Lower lobe of right lung (tissue), 2 donors: Measurements from ENCODE around the gene EPN2. TPM values are rescaled to one million over a fixed set of nuclear protein-coding genes. Genes with fewer than 3 reads are reported as not detected.

ENCODE experiments used
- ATAC-seq, 2 donors: fragments of 200-7000 bp; cut with Tn5 transposase; one replicate each; pipeline ENCODE4 v1.9.1; 2020 to 2022; ENCODE audit warnings: mild to moderate bottlenecking in 2 of 2, moderate library complexity in 2 of 2
- DNase-seq: peaks from one replicate; pipeline ENCODE4 v3.0.0-alpha.2; 2020
- H3K27ac ChIP-seq: fragments of 200-600 bp; one replicate; pipeline ENCODE4 v1.8.0; 2022
- H3K27me3 ChIP-seq: fragments of 200-600 bp; one replicate; pipeline ENCODE4 v1.8.0; 2022; ENCODE audit warnings: low read depth
- H3K36me3 ChIP-seq: fragments of 200-600 bp; one replicate; pipeline ENCODE4 v1.8.0; 2022; ENCODE audit warnings: mild to moderate bottlenecking
- H3K4me1 ChIP-seq: fragments of 200-600 bp; one replicate; pipeline ENCODE4 v1.8.0; 2022
- H3K4me3 ChIP-seq: fragments of 200-600 bp; one replicate; pipeline ENCODE4 v1.8.0; 2022; ENCODE audit warnings: mild to moderate bottlenecking
- H3K9me3 ChIP-seq: fragments of 200-600 bp; one replicate; pipeline ENCODE4 v1.8.0; 2022
- intact Hi-C: fragments of 100-400 bp; cut with DNase I; formaldehyde crosslinking; loops from one replicate; pipeline ENCODE4 v1.11.0; 2022
- total RNA-seq: library from RNA; stranded (reverse); fragmentation: NEBNext Ultra II Directional; extraction: Animal tissue kit (Norgen Biotek cat#: 25700); gene quantifications from one replicate; pipeline ENCODE4 v1.2.1, GENCODE V29; 2021
- TF ChIP-seq, protein P1 (sequence below): fragments of 200-600 bp; IDR thresholded peaks from one replicate; pipeline ENCODE4 v1.8.0; 2022; ENCODE audit warnings: antibody characterized with exemption, mild to moderate bottlenecking
- donor health status: DM: no; HTN: yes; CAD: no; lungs with severe emphysema.

Gene EPN2
- total RNA-seq, 1 donor from 2014 or later, result 66.2 TPM

DNA sequence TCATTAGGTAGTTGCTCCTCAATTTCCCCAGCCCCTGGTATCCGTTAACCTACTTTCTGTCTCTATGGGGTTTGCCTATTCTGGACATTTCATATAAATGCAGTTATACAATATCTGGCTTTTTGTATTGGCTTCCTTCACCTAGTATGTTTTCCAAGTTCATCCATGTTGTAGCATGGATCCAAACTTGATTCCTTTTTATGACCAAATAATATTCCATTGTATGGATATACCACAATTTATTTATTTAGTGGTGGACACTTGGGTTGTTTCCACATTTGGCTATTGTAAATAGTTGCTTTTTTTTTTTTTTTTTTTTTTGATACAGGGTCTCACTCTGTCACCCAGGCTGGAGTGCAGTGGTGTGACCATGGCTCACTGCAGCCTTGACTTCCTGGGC lies 15.9 kb downstream of the EPN2 start:
- no peak for ATAC-seq
- H3K4me1 ChIP-seq, result peaks cover 45% of the 10 kb centered on the region
- DNase-seq, result no peak
- intact Hi-C loops, result no loop called here
- no peak overlapping the region for H3K27ac ChIP-seq
- H3K36me3 ChIP-seq, result no peaks in the 10 kb centered on the region
- TF ChIP-seq, protein P1, sequence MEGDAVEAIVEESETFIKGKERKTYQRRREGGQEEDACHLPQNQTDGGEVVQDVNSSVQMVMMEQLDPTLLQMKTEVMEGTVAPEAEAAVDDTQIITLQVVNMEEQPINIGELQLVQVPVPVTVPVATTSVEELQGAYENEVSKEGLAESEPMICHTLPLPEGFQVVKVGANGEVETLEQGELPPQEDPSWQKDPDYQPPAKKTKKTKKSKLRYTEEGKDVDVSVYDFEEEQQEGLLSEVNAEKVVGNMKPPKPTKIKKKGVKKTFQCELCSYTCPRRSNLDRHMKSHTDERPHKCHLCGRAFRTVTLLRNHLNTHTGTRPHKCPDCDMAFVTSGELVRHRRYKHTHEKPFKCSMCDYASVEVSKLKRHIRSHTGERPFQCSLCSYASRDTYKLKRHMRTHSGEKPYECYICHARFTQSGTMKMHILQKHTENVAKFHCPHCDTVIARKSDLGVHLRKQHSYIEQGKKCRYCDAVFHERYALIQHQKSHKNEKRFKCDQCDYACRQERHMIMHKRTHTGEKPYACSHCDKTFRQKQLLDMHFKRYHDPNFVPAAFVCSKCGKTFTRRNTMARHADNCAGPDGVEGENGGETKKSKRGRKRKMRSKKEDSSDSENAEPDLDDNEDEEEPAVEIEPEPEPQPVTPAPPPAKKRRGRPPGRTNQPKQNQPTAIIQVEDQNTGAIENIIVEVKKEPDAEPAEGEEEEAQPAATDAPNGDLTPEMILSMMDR, result no peak
- no peaks in the 10 kb centered on the region for H3K9me3 ChIP-seq
- H3K27me3 ChIP-seq, result no peaks in the 10 kb centered on the region
- H3K4me3 ChIP-seq, result no peak overlapping the region

DNA sequence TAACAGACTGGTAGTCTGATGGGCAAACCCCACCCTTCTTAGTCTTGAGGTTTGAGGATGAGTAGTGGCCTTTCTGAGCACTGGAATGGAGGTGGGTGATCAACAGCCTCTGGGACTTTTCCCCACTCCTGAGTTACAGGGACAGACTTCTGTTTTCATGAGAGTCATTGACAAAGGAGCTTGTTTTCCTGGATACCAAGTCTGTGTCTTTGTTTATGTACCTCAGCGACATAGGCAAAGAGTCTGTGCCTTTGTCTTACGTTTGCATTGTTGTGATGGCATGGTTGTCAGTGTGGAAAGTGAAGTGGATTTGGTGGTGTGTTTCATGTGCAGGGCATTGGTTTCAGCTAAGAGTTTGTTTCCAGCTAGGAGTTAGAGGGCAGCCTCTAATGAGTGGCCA lies 17.5 kb downstream of the EPN2 start:
- TF ChIP-seq, protein P1, result no peak
- DNase-seq (no peak), ATAC-seq (peak in 1 of 2 donors; percentile 12)
- H3K9me3 ChIP-seq, result no peaks in the 10 kb centered on the region
- intact Hi-C loops, result no loop called here
- peaks cover 30% of the 10 kb centered on the region for H3K4me1 ChIP-seq
- no peaks in the 10 kb centered on the region for H3K27me3 ChIP-seq
- H3K4me3 ChIP-seq, result no peak overlapping the region
- H3K36me3 ChIP-seq, result no peaks in the 10 kb centered on the region
- peak overlapping the region; percentile 24 for H3K27ac ChIP-seq

DNA sequence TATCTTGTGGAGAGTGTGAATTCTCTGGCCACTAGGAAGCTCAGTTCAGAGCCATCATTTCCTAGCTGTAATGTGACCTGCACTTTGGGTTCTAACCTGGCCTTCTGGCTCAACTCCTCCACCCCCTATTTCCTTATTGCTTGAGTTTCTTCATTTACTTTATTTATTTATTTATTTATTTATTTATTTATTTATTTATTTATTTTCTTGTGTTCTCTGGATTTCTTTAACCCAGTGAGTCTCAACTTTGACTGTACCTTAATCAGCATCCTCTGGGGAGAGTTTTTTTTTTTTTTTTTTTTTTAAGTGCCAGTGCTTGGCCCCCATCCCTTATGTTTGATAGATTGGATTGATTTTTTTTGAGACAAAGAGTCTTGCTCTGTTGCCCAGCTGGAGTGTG lies 18.1 kb downstream of the EPN2 start:
- no peaks in the 10 kb centered on the region for H3K9me3 ChIP-seq
- no peak for DNase-seq
- ATAC-seq, result no peak
- H3K4me3 ChIP-seq, result no peak overlapping the region
- no peaks in the 10 kb centered on the region for H3K36me3 ChIP-seq
- TF ChIP-seq, protein P1, result no peak
- peak overlapping the region; percentile 24 for H3K27ac ChIP-seq
- peaks cover 29% of the 10 kb centered on the region for H3K4me1 ChIP-seq
- no peaks in the 10 kb centered on the region for H3K27me3 ChIP-seq
- intact Hi-C loops, result no loop called here

DNA sequence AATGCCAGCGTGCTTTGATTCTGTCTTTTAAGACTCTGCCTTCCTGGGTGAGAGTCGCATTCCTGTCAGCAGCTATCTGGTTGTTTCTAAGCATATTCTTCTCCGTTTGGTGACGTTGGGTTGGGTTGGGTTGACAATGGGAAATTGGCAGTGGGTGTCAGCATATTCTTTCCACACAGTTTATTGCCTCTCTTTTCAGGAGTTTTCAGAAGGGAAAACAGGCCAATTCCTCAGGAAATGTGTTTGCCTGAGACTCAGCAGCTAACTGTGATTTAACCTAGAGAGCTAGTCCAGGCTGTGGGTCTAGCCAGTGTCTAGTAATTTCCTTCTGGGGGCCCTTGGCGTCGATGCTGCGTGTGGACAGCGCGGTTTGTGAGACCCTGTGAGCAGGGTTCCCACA lies 21.2 kb downstream of the EPN2 start:
- no peaks in the 10 kb centered on the region for H3K9me3 ChIP-seq
- TF ChIP-seq, protein P1, result no peak
- no peaks in the 10 kb centered on the region for H3K36me3 ChIP-seq
- H3K4me3 ChIP-seq, result no peak overlapping the region
- intact Hi-C loops, result no loop called here
- ATAC-seq, result no peak
- H3K27ac ChIP-seq, result no peak overlapping the region
- DNase-seq, result no peak
- H3K27me3 ChIP-seq, result no peaks in the 10 kb centered on the region
- peaks cover 46% of the 10 kb centered on the region for H3K4me1 ChIP-seq

DNA sequence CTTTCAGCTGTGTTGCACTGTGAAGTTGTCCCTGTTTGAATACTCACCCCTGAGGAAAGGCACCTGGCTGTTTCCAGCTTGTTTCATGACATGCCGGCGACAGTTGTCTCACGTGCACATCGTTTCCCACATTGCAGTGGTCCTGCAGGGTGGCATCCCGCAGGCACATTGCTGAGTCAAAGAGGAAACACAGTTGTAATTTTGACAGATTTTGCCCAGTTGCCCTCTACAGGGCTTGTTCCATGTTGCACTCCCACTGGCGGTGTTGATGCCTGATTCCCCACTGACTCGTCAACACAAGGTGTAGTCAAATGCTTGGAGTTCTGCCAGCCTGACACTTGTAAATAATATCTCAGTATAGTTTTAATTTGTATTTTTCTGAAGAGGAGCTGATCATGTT lies 23.8 kb downstream of the EPN2 start:
- Histone ChIP-seq H3K36me3 (no peaks in the 10 kb centered on the region), H3K9me3 (no peaks in the 10 kb centered on the region), H3K4me1 (peaks cover 61% of the 10 kb centered on the region), H3K27me3 (no peaks in the 10 kb centered on the region), H3K27ac (no peak overlapping the region), H3K4me3 (no peak overlapping the region)
- DNase-seq (no peak), ATAC-seq (no peak)
- intact Hi-C loops, result no loop called here
- TF ChIP-seq, protein P1, result no peak

DNA sequence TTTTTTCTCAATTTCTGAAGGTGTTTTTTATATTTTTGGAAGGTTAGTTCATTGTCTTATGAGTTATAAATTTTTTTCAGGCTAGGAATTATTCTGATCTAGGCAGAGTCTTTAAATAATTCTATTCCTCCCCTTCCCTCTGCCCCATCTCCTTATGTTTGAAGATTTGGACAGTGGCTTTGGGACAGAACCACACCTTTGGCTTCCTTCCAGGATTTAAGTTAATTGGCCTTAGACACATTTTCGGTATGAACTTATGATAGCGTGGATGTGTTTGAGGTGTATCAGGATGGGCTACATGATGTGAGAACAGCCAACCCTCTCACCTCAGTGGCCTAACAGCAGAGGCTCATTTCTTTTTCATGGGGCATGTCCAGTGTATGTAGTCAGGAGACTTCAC lies 24.3 kb downstream of the EPN2 start:
- Histone ChIP-seq H3K9me3 (no peaks in the 10 kb centered on the region), H3K27ac (peak overlapping the region; percentile 73), H3K36me3 (no peaks in the 10 kb centered on the region), H3K4me1 (peaks cover 62% of the 10 kb centered on the region), H3K27me3 (no peaks in the 10 kb centered on the region), H3K4me3 (no peak overlapping the region)
- ATAC-seq, result no peak
- intact Hi-C loops, result no loop called here
- DNase-seq, result no peak
- TF ChIP-seq, protein P1, result no peak
